Bronchial epithelial cell (primary cell): Measurements from ENCODE around the gene IGF1R. TPM values are rescaled to one million over a fixed set of nuclear protein-coding genes. Genes with fewer than 3 reads are reported as not detected.

ENCODE experiments used
- DNase-seq: peaks from one replicate; pipeline ENCODE4 v3.0.0-alpha.2; 2010; ENCODE audit warnings: low read depth
- FAIRE-seq: peaks from 2 replicates; lab custom pipeline; 2011; peaks lifted over from hg19 to GRCh38; lab: Jason Lieb, UNC
- H3K27me3 ChIP-seq: 2 replicates; pipeline ENCODE4 v1.5.1; 2011; ENCODE audit warnings: low read length; ENCODE audit not compliant: control insufficient read depth, insufficient read depth
- H3K36me3 ChIP-seq: 2 replicates; pipeline ENCODE4 v1.5.1; 2011; ENCODE audit warnings: low read length; ENCODE audit not compliant: control insufficient read depth, insufficient read depth
- H3K4me3 ChIP-seq: 2 replicates; pipeline ENCODE4 v1.5.1; 2011; ENCODE audit warnings: mild to moderate bottlenecking, low read depth, low read length, control low read depth
- CTCF ChIP-seq: IDR thresholded peaks from 2 replicates; pipeline ENCODE4 v1.5.1; 2011; ENCODE audit warnings: mild to moderate bottlenecking, moderate library complexity, low read length, control low read depth, inconsistent platforms; ENCODE audit not compliant: insufficient read depth, severe bottlenecking
- total RNA-seq: library from RNA; depleted of rRNA; stranded (reverse); fragments of >200 nt; gene quantifications from 2 replicates; pipeline ENCODE4 v1.2.1, GENCODE V29; 2014

Gene IGF1R
- total RNA-seq, 1 donor from 2014 or later = 39.5 TPM

DNA sequence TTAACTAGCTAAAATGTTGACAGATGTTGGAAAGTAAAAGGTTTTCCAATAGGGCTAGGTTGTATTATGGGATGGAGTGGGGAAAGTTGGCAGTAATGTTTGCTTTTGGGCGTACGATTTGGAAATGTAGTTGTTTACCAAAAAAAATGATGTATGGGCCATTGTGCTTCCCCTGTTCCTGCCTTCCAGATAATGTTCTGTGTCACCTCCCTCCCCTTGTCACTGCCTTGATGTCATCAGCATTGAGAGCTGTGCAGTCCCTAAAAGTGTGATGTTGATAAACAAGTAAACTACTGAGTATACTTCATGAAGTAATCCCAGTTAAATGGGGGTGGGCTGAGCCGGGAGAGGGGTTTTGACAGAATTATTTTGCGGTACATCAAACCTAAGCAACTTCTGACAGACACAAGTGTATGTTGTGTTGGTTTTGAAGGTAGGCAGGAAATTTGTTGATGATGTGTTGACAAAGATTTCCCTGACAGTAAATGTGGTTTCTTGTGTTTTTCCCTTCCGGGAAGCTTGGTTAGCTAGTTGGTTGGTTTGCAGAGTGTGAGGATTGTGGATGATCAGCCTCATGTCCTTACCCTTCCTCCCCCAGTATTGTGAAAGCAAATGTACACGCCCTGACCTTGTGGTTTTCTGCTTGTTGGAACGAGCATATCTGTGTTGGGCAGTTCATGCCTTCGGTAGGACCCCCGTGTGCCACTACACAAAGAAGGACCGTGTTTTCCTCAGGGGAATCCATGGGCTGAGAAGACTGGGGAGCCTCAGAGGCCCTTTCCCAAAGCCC, 271.9 kb downstream of the IGF1R start:
- peaks cover 37% of the 10 kb centered on the region for H3K36me3 ChIP-seq

DNA sequence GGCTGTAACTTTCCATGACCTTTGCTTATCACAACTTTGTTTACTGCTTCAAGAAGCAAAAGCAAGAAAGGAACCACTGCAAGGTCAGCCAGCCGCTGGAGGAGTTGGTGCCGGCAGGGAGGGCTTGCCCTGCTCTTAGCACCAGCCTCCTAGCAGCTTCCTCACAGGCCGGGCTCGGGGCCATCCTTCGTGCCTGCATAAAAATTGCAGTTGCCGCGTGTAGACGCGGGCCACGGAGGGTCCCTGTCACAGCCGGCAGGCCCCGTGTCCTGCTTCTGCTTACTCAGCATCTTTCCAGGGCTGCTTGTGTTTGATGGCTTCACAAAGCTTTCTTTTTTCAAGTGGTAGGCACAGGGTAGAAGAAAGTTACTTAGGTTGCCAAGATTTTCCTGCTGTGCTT, 274.8 kb downstream of the IGF1R start:
- no peak overlapping the region for H3K4me3 ChIP-seq
- no peak for DNase-seq
- peaks cover 31% of the 10 kb centered on the region for H3K36me3 ChIP-seq
- no peak for TF ChIP-seq CTCF
- H3K27me3 ChIP-seq = no peaks in the 10 kb centered on the region
- FAIRE-seq = no peak

More for the DNA sequence above, 271.9 kb downstream of the IGF1R start:
- no peak for TF ChIP-seq CTCF
- FAIRE-seq (no peak), DNase-seq (peak; percentile 56)
- H3K4me3 ChIP-seq = no peak overlapping the region
- no peaks in the 10 kb centered on the region for H3K27me3 ChIP-seq

DNA sequence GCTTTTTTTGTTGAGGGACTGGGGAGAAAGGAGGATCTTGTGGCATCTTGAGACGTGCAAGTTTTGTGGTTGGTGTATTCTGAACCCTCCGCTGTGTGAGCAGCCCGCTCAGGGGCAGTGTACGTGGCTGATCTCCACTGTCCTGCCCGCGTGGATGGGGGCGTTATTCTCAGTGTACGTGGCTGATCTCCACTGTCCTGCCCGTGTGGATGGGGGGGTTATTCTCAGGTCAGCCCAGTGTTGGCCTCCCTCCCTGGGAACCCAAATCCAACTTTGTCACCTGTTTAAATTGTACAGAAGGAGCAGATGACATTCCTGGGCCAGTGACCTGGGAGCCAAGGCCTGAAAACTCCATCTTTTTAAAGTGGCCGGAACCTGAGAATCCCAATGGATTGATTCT, 275.2 kb downstream of the IGF1R start:
- no peak for TF ChIP-seq CTCF
- no peak for DNase-seq
- no peak overlapping the region for H3K4me3 ChIP-seq
- H3K27me3 ChIP-seq = no peaks in the 10 kb centered on the region
- FAIRE-seq = no peak
- peaks cover 31% of the 10 kb centered on the region for H3K36me3 ChIP-seq

DNA sequence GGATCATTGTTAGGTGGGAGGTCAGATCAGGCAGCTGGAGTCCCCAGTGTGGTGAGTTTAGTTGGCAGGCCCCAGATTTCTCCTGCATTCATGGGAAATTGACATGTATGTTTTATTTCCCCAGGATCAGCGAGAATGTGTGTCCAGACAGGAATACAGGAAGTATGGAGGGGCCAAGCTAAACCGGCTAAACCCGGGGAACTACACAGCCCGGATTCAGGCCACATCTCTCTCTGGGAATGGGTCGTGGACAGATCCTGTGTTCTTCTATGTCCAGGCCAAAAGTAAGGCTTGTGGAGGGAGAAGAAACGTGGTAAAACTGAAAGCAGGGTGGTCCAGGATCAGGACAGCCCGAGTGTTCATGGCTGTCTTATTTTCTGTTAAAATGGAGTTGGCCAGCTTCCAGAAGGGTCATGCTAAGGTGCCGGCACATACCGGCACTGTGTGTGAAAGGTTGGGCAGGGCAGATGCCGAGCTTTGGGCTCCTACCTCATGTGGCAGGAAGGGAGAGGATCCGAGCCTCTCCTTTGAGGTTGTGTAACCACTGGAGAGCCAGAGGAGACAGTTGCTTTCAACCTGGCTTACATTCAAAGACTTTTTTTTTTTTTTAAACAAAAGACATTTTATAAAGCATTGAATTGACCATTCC, 276.2 kb downstream of the IGF1R start:
- Histone ChIP-seq H3K4me3 (no peak overlapping the region), H3K27me3 (no peaks in the 10 kb centered on the region), H3K36me3 (peaks cover 31% of the 10 kb centered on the region)
- DNase-seq (no peak), FAIRE-seq (peak; percentile 47)
- no peak for TF ChIP-seq CTCF

- no peak overlapping the region for H3K4me3 ChIP-seq
- peaks cover 26% of the 10 kb centered on the region for H3K36me3 ChIP-seq
- DNase-seq (no peak), FAIRE-seq (no peak)
- H3K27me3 ChIP-seq = no peaks in the 10 kb centered on the region
- TF ChIP-seq CTCF = no peak
These were observed 277.9 kb downstream of the IGF1R start for GRCh38 chr15:98926236-98926635.
